Panc1 (cell line): ENCODE results near the gene CASP12.

ENCODE experiments used
- POLR2AphosphoS5 ChIP-seq: IDR thresholded peaks from 2 replicates; pipeline ENCODE4 v1.6.1; 2012; ENCODE audit warnings: mild to moderate bottlenecking, low read depth, low read length, moderate library complexity
- SIN3A ChIP-seq: IDR thresholded peaks from 2 replicates; pipeline ENCODE4 v1.6.1; 2012; ENCODE audit warnings: low read depth, mild to moderate bottlenecking, low read length, moderate library complexity, borderline replicate concordance; ENCODE audit not compliant: insufficient read depth
- TF ChIP-seq, protein P1 (sequence below): fragments of 450-650 bp; IDR thresholded peaks from 2 replicates; pipeline ENCODE4 v1.5.1; 2017; ENCODE audit warnings: mild to moderate bottlenecking

DNA sequence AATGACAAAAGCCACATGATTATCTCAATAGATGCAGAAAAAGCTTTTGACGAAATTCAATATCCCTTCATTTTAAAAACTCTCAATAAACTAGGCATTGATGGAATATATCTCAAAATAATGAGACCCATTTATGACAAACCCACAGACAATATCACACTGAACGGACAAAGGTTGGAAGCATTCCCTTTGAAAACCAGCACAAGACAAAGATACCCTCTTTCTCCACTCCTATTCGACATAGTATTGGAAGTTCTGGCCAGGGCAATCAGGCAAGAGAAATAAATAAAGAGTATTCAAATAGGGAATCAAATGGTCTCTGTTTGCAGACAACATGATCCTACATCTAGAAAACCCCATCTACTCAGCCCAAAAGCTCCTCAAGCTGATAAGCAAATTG lies 52.0 kb downstream of the CASP12 start:
- TF ChIP-seq, protein P1, sequence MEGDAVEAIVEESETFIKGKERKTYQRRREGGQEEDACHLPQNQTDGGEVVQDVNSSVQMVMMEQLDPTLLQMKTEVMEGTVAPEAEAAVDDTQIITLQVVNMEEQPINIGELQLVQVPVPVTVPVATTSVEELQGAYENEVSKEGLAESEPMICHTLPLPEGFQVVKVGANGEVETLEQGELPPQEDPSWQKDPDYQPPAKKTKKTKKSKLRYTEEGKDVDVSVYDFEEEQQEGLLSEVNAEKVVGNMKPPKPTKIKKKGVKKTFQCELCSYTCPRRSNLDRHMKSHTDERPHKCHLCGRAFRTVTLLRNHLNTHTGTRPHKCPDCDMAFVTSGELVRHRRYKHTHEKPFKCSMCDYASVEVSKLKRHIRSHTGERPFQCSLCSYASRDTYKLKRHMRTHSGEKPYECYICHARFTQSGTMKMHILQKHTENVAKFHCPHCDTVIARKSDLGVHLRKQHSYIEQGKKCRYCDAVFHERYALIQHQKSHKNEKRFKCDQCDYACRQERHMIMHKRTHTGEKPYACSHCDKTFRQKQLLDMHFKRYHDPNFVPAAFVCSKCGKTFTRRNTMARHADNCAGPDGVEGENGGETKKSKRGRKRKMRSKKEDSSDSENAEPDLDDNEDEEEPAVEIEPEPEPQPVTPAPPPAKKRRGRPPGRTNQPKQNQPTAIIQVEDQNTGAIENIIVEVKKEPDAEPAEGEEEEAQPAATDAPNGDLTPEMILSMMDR: no peak
- TF ChIP-seq POLR2AphosphoS5: no peak
- TF ChIP-seq SIN3A: no peak
